ENCODE results near the gene MILR1. TPM values are rescaled to one million over a fixed set of nuclear protein-coding genes. Genes with fewer than 3 reads are reported as not detected.
"Not testable (repeated sequence)": the region's sequence is repeated elsewhere in the genome, so short reads cannot be mapped to it uniquely, and the experiment has no call there.

MILR1 gene
- total RNA-seq, 1 donor from 2014 or later = not detected

- Mint-ChIP-seq H3K27ac (ENCODE audit: unreplicated experiment) (no peak overlapping the region), H3K4me3 (ENCODE audit: unreplicated experiment) (no peak overlapping the region), H3K9me3 (ENCODE audit: unreplicated experiment) (no peaks in the 10 kb centered on the region), H3K36me3 (ENCODE audit: unreplicated experiment) (no peaks in the 10 kb centered on the region), H3K27me3 (ENCODE audit: unreplicated experiment) (peaks cover 20% of the 10 kb centered on the region), H3K4me1 (ENCODE audit: unreplicated experiment) (peaks cover 10% of the 10 kb centered on the region)
- no peak for TF ChIP-seq CTCF (IDR thresholded peaks at IDR 0.05)
- DNase-seq (ENCODE audit: extremely low spot score, unreplicated experiment) = no peak
Measured at GRCh38 chr17:64423881-64424280, 25.0 kb upstream of the MILR1 start.

DNA sequence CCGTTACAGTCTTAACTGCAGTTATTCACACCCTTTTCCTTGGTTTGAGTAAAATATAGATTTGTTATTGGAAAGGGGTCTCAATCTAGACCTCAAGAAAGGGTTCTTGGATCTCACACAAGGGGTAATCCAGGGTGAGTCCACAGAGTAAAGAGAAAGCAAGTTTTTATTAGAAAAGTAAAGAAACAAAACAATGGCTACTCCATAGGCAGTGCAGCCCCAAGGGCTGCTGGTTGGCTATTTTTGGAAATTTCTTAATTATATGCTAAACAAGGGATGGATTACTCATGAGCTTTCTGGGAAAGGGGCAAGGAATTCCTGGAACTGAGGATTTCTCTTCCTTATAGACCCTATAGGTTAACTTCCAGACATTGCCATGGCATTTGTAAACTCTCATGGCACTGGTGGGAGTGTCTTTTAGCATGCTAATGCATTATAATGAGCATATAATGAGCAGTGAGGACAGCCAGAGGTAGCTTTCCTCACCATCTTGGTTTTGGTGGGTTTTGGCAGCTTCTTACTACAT, 24.5 kb upstream of the MILR1 start:
- Mint-ChIP-seq H3K4me1 (ENCODE audit: unreplicated experiment) (peaks cover 10% of the 10 kb centered on the region), H3K27me3 (ENCODE audit: unreplicated experiment) (peaks cover 22% of the 10 kb centered on the region), H3K4me3 (ENCODE audit: unreplicated experiment) (no peak overlapping the region), H3K27ac (ENCODE audit: unreplicated experiment) (no peak overlapping the region), H3K9me3 (ENCODE audit: unreplicated experiment) (no peaks in the 10 kb centered on the region), H3K36me3 (ENCODE audit: unreplicated experiment) (no peaks in the 10 kb centered on the region)
- no peak for TF ChIP-seq CTCF (IDR thresholded peaks at IDR 0.05)
- no peak for DNase-seq (ENCODE audit: extremely low spot score, unreplicated experiment)

DNA sequence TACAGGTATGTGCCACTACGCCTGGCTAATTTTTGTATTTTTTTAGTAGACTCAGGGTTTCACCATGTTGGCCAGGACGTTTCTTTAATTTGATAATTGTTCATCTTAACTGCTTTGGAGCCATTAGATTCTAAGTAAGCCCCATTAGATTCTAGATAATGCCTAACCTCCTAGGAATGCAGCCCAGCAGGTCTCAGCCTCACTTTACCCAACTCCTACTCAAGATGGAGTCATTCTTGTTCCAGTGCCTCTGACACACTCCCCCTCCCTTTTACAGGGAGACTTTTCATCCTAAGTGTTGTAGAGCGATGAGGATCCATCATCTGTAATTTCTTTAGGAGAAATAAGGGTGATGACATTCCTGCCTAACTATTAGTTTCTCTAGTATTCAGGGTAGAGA, 23.7 kb upstream of the MILR1 start:
- no peaks in the 10 kb centered on the region for H3K9me3 Mint-ChIP-seq (ENCODE audit: unreplicated experiment)
- no peaks in the 10 kb centered on the region for H3K36me3 Mint-ChIP-seq (ENCODE audit: unreplicated experiment)
- H3K27ac Mint-ChIP-seq (ENCODE audit: unreplicated experiment) = no peak overlapping the region
- DNase-seq (ENCODE audit: extremely low spot score, unreplicated experiment) = no peak
- TF ChIP-seq CTCF (IDR thresholded peaks at IDR 0.05) = no peak
- H3K4me1 Mint-ChIP-seq (ENCODE audit: unreplicated experiment) = peaks cover 10% of the 10 kb centered on the region
- H3K4me3 Mint-ChIP-seq (ENCODE audit: unreplicated experiment) = no peak overlapping the region
- peaks cover 25% of the 10 kb centered on the region for H3K27me3 Mint-ChIP-seq (ENCODE audit: unreplicated experiment)

DNA sequence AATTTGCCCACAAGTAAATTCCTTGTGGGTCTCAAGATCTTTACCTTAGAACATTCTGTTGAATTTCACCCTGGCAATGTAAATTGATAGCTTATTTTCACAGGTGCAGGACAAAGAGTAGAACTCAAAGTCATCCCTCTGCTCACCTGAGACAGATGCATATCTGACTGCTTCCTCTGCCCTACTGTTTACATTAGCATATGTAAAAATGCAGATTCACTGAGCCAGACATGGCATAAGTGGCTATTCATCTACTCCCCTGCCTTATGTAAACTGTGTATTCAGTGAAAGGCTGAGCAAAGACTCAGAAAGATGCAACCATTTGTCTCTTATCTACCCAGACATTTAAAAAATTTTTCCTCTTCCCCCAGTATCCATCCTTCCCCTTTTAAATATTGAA, 22.3 kb upstream of the MILR1 start:
- H3K27ac Mint-ChIP-seq (ENCODE audit: unreplicated experiment) = no peak overlapping the region
- peaks cover 34% of the 10 kb centered on the region for H3K27me3 Mint-ChIP-seq (ENCODE audit: unreplicated experiment)
- TF ChIP-seq CTCF (IDR thresholded peaks at IDR 0.05) = no peak
- H3K9me3 Mint-ChIP-seq (ENCODE audit: unreplicated experiment) = no peaks in the 10 kb centered on the region
- no peaks in the 10 kb centered on the region for H3K36me3 Mint-ChIP-seq (ENCODE audit: unreplicated experiment)
- H3K4me3 Mint-ChIP-seq (ENCODE audit: unreplicated experiment) = no peak overlapping the region
- DNase-seq (ENCODE audit: extremely low spot score, unreplicated experiment) = no peak
- peaks cover 10% of the 10 kb centered on the region for H3K4me1 Mint-ChIP-seq (ENCODE audit: unreplicated experiment)

DNA sequence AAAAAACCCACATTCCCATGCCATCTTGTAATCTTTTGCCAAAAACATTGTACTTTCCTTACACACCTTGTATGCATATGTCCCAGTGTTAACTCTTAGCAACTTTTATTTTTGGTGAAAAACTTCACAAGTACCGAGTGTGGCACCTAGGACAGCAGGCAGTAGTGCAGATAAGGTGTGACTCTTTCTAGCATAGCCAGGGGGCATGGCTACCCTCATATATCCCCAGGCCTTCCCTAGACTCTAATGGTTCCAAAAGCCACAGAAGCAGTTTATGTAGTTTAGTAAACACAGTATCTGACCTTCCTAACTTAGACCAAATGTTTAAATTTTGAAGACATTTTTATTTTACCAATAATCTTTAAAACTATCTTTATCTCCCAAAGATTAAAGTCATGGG, 20.5 kb upstream of the MILR1 start:
- H3K27me3 Mint-ChIP-seq (ENCODE audit: unreplicated experiment) = peaks cover 41% of the 10 kb centered on the region
- DNase-seq (ENCODE audit: extremely low spot score, unreplicated experiment) = no peak
- H3K36me3 Mint-ChIP-seq (ENCODE audit: unreplicated experiment) = no peaks in the 10 kb centered on the region
- H3K4me3 Mint-ChIP-seq (ENCODE audit: unreplicated experiment) = no peak overlapping the region
- no peak for TF ChIP-seq CTCF (IDR thresholded peaks at IDR 0.05)
- no peak overlapping the region for H3K27ac Mint-ChIP-seq (ENCODE audit: unreplicated experiment)
- H3K4me1 Mint-ChIP-seq (ENCODE audit: unreplicated experiment) = peaks cover 10% of the 10 kb centered on the region
- H3K9me3 Mint-ChIP-seq (ENCODE audit: unreplicated experiment) = no peaks in the 10 kb centered on the region

DNA sequence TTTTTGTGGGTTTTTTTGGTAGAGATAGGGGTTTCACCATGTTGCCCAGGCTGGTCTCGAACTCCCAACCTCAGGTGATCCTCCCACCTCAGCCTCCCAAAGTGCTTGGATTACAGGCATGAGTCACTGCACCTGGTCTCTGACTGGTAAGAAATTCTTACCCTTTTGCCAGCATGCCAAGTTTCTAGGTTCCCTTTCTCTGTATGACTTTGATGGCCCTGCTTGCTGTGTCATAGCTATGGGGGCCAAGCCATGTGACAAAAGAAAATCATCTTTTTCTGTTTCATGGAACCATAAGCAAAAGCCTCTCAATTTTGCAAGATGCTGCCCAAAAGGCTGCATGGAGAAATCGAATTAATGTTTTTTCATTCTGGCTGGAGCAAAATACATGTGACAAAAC, 18.9 kb upstream of the MILR1 start:
- not testable (repeated sequence) for H3K36me3 Mint-ChIP-seq (ENCODE audit: unreplicated experiment); H3K4me3 Mint-ChIP-seq (ENCODE audit: unreplicated experiment); H3K27ac Mint-ChIP-seq (ENCODE audit: unreplicated experiment); H3K4me1 Mint-ChIP-seq (ENCODE audit: unreplicated experiment); DNase-seq (ENCODE audit: extremely low spot score, unreplicated experiment); H3K9me3 Mint-ChIP-seq (ENCODE audit: unreplicated experiment)
- H3K27me3 Mint-ChIP-seq (ENCODE audit: unreplicated experiment) = peaks cover 41% of the 10 kb centered on the region
